K562 (cell line): ENCODE data around the gene RNASEH1. TPM values are rescaled to one million over a fixed set of nuclear protein-coding genes. Genes with fewer than 3 reads are reported as not detected.

ENCODE experiments used
- FOXJ2 ChIP-seq: fragments of 200-800 bp; sonication (Bioruptor generic); IDR thresholded peaks from 2 replicates; pipeline ENCODE4 v1.6.1; 2016; ENCODE audit warnings: missing genetic modification characterization, missing compliant biosample characterization
- FUS ChIP-seq: fragments of 200-400 bp; formaldehyde crosslinking; optimal IDR thresholded peaks from 2 replicates; pipeline ENCODE3; 2017; ENCODE audit warnings: low read depth, low read length
- NR4A1 ChIP-seq, 2 experiments: fragments of 250-450 bp in 1 of 2; fragments of 450-650 bp in 1 of 2; sonication (Bioruptor Pico) in 1 of 2; IDR thresholded peaks; 2 replicates each; pipeline versions ENCODE4 v1.4.0 to v1.6.1; 2016 to 2020; ENCODE audit warnings: mild to moderate bottlenecking in 2 of 2, missing compliant biosample characterization in 1 of 2, missing genetic modification characterization in 1 of 2, moderate library complexity in 1 of 2
- ZFX ChIP-seq: sonication (generic); formaldehyde crosslinking; IDR thresholded peaks from 2 replicates; pipeline ENCODE4 v1.8.0; 2022; ENCODE audit warnings: mild to moderate bottlenecking, missing genetic modification reagents, moderate library complexity
- ZNF174 ChIP-seq: fragments of 250-450 bp; sonication (Bioruptor Pico); IDR thresholded peaks from 2 replicates; pipeline ENCODE4 v1.4.0; 2020; ENCODE audit warnings: mild to moderate bottlenecking
- ZNF695 ChIP-seq: fragments of 450-650 bp; formaldehyde crosslinking; IDR thresholded peaks from 2 replicates; pipeline ENCODE4 v1.4.0; 2020; ENCODE audit warnings: mild to moderate bottlenecking, moderate library complexity
- ZNF696 ChIP-seq: fragments of 250-450 bp; sonication (Bioruptor Pico); conservative IDR thresholded peaks from 2 replicates; pipeline ENCODE4 v1.4.0; 2020; ENCODE audit warnings: mild to moderate bottlenecking, moderate library complexity
- ZNF717 ChIP-seq: fragments of 250-450 bp; sonication (Bioruptor Pico); IDR thresholded peaks from 2 replicates; pipeline ENCODE4 v1.5.0; 2021
- polyA plus RNA-seq, 8 experiments: library from polyadenylated mRNA; depleted of rRNA in 4 of 8; stranded (reverse) in 5 of 8; unstranded in 3 of 8; fragments of >200 nt; fragmentation: Nextera tagmentation in 2 of 8; fragmentation: Illumina TruSeq in 1 of 8; extraction: Ambion mirVana in 2 of 8; extraction: Trizol in 1 of 8; gene quantifications; 2 replicates each; pipeline versions ENCODE4 v1.2.1 to v1.2.3, GENCODE V29; 2011 to 2014; ENCODE audit warnings: inconsistent platforms in 1 of 8, missing spikeins in 1 of 8
- total RNA-seq, 7 experiments: library from RNA; depleted of rRNA in 6 of 7; stranded (reverse); fragments of >200 nt in 6 of 7; fragmentation: Illumina TruSeq in 2 of 7; extraction: Trizol in 2 of 7; gene quantifications; 2 replicates each; pipeline versions ENCODE4 v1.2.1 to v1.2.3, GENCODE V29; 2011 to 2021; ENCODE audit warnings: low replicate concordance in 1 of 7
- TF ChIP-seq, protein P1 (sequence below), 2 experiments: fragments of 450-650 bp; IDR thresholded peaks; 2 replicates each; pipeline ENCODE4 v1.6.1; 2016; ENCODE audit warnings: mild to moderate bottlenecking in 2 of 2, borderline replicate concordance in 1 of 2, low read depth in 1 of 2, moderate library complexity in 1 of 2
- TF ChIP-seq, protein P2 (sequence below), 2 experiments: fragments of 450-650 bp in 1 of 2; IDR thresholded peaks; 2 replicates each; pipeline ENCODE4 v1.6.1; 2011 to 2017; ENCODE audit warnings: low read depth in 2 of 2, antibody characterized with exemption in 1 of 2, borderline replicate concordance in 1 of 2, low read length in 1 of 2, mild to moderate bottlenecking in 1 of 2, mixed read lengths in 1 of 2; ENCODE audit not compliant: control insufficient read depth in 1 of 2
- TF ChIP-seq, protein P3 (sequence below): fragments of 450-650 bp; formaldehyde crosslinking; IDR thresholded peaks from 2 replicates; pipeline ENCODE4 v1.4.0; 2022; ENCODE audit warnings: mild to moderate bottlenecking, moderate library complexity
- TF ChIP-seq, protein P4 (sequence below): fragments of 250-450 bp; sonication (Bioruptor Pico); IDR thresholded peaks from 2 replicates; pipeline ENCODE4 v1.5.1; 2021; ENCODE audit warnings: mild to moderate bottlenecking

The RNASEH1 gene
- total and polyA plus RNA-seq, 9 of the 15 experiments (the other 6 are each of a cell fraction or from before 2014, with no cell fraction given) = 25.7 to 47.5 (median 42.8) TPM

- TF ChIP-seq, protein P1, sequence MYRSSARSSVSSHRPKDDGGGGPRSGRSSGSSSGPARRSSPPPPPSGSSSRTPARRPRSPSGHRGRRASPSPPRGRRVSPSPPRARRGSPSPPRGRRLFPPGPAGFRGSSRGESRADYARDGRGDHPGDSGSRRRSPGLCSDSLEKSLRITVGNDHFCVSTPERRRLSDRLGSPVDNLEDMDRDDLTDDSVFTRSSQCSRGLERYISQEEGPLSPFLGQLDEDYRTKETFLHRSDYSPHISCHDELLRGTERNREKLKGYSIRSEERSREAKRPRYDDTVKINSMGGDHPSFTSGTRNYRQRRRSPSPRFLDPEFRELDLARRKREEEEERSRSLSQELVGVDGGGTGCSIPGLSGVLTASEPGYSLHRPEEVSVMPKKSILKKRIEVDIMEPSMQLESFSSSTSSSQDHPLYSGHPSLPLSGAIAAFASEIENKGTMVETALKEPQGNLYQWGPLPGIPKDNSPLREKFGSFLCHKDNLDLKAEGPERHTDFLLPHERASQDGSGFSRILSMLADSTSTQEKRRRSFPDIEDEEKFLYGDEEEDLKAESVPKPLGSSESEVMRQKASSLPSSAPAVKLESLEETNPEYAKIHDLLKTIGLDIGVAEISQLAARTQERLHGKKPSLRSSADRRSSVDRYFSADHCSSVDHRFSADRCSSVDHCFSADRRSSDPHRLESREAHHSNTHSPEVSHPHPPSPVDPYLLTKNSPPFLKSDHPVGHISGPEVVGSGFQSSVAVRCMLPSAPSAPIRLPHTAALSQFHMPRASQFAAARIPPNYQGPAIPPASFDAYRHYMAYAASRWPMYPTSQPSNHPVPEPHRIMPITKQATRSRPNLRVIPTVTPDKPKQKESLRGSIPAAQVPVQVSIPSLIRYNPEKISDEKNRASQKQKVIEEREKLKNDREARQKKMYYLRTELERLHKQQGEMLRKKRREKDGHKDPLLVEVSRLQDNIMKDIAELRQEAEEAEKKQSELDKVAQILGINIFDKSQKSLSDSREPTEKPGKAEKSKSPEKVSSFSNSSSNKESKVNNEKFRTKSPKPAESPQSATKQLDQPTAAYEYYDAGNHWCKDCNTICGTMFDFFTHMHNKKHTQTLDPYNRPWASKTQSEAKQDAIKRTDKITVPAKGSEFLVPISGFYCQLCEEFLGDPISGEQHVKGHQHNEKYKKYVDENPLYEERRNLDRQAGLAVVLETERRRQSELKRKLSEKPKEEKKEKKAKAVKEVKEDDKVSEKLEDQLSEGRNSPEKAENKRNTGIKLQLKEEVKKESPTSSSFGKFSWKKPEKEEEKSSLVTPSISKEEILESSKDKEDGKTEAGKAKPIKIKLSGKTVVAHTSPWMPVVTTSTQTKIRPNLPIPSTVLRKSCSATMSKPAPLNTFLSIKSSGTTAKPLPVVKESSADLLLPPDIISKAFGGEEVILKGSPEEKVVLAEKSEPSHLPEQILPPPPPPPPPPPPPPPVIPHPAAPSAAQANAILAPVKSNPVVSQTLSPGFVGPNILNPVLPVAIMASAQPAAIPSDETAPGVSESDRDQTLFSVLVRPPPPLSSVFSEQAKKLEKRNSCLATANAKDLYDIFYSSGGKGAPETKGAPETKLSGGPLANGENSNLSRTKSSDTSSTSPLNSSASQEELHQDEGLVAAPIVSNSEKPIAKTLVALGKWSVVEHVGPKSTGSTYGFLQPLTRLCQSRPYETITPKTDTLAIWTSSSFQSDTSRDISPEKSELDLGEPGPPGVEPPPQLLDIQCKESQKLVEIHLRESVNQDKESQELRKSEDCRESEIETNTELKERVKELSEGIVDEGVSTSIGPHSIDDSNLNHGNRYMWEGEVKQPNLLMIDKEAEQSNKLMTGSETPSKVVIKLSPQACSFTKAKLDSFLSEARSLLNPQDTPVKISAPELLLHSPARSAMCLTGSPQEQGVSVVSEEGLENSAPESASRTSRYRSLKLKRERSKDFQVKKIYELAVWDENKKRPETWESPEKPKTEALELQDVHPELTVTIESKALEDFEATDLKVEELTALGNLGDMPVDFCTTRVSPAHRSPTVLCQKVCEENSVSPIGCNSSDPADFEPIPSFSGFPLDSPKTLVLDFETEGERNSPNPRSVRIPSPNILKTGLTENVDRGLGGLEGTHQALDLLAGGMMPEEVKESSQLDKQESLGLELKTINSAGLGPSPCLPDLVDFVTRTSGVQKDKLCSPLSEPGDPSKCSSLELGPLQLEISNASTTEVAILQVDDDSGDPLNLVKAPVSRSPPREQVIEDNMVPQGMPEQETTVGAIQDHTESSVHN (IDR thresholded peaks at IDR 0.05; ENCODE audit: borderline replicate concordance in 1 of 2, low read depth in 1 of 2) = no peak
- TF ChIP-seq, protein P2, sequence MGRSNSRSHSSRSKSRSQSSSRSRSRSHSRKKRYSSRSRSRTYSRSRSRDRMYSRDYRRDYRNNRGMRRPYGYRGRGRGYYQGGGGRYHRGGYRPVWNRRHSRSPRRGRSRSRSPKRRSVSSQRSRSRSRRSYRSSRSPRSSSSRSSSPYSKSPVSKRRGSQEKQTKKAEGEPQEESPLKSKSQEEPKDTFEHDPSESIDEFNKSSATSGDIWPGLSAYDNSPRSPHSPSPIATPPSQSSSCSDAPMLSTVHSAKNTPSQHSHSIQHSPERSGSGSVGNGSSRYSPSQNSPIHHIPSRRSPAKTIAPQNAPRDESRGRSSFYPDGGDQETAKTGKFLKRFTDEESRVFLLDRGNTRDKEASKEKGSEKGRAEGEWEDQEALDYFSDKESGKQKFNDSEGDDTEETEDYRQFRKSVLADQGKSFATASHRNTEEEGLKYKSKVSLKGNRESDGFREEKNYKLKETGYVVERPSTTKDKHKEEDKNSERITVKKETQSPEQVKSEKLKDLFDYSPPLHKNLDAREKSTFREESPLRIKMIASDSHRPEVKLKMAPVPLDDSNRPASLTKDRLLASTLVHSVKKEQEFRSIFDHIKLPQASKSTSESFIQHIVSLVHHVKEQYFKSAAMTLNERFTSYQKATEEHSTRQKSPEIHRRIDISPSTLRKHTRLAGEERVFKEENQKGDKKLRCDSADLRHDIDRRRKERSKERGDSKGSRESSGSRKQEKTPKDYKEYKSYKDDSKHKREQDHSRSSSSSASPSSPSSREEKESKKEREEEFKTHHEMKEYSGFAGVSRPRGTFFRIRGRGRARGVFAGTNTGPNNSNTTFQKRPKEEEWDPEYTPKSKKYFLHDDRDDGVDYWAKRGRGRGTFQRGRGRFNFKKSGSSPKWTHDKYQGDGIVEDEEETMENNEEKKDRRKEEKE (IDR thresholded peaks at IDR 0.05; ENCODE audit: borderline replicate concordance in 1 of 2, control insufficient read depth in 1 of 2, low read depth in 2 of 2, low read length in 1 of 2) = no peak
- TF ChIP-seq ZNF696 (no peak), ZNF174 (CRISPR knock-in tag) (no peak), NR4A1 (CRISPR knock-in tag; IDR thresholded peaks at IDR 0.05) (no peak), NR4A1 (tag; IDR thresholded peaks at IDR 0.05) (no peak), FUS (no peak), FOXJ2 (tag) (0 out of 2 replicates have a peak, but pooled peaks have one; percentile 8), ZNF695 (CRISPR knock-in tag) (no peak), ZFX (CRISPR knock-in tag) (peak; percentile 43; the same call in 1 of the 2 replicates), ZNF717 (CRISPR knock-in tag) (no peak)
- TF ChIP-seq, protein P3, sequence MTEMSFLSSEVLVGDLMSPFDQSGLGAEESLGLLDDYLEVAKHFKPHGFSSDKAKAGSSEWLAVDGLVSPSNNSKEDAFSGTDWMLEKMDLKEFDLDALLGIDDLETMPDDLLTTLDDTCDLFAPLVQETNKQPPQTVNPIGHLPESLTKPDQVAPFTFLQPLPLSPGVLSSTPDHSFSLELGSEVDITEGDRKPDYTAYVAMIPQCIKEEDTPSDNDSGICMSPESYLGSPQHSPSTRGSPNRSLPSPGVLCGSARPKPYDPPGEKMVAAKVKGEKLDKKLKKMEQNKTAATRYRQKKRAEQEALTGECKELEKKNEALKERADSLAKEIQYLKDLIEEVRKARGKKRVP (CRISPR knock-in tag) = no peak
- TF ChIP-seq, protein P4, sequence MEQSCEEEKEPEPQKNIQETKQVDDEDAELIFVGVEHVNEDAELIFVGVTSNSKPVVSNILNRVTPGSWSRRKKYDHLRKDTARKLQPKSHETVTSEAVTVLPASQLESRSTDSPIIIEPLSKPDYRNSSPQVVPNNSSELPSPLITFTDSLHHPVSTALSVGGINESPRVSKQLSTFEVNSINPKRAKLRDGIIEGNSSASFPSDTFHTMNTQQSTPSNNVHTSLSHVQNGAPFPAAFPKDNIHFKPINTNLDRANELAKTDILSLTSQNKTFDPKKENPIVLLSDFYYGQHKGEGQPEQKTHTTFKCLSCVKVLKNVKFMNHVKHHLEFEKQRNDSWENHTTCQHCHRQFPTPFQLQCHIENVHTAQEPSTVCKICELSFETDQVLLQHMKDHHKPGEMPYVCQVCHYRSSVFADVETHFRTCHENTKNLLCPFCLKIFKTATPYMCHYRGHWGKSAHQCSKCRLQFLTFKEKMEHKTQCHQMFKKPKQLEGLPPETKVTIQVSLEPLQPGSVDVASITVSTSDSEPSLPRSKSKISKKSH (CRISPR knock-in tag) = no peak
Measured at GRCh38 chr2:3575534-3576262, 17.6 kb upstream of the RNASEH1 start (continued).
